Brain microvascular endothelial cell (primary cell): ENCODE data around the gene POLG.

Experiments used
- DNase-seq: peaks from one replicate; pipeline ENCODE4 v3.0.0-alpha.2; 2020
- H3K27ac ChIP-seq: fragments of 250-450 bp; sonication (Bioruptor Pico); 2 replicates; pipeline ENCODE4 v1.5.1; 2020; ENCODE audit warnings: mild to moderate bottlenecking, moderate library complexity
- H3K27me3 ChIP-seq: fragments of 250-450 bp; sonication (Bioruptor Pico); replicated peaks from 2 replicates; pipeline ENCODE4 v1.5.1; 2020; ENCODE audit warnings: mild to moderate bottlenecking
- H3K36me3 ChIP-seq: fragments of 250-450 bp; sonication (Bioruptor Pico); replicated peaks from 2 replicates; pipeline ENCODE4 v1.5.1; 2020; ENCODE audit warnings: mild to moderate bottlenecking
- H3K4me3 ChIP-seq: 2 replicates; pipeline ENCODE4 v1.5.1; 2011; ENCODE audit warnings: low read depth, mild to moderate bottlenecking, control low read depth, low read length, moderate library complexity
- CTCF ChIP-seq: IDR thresholded peaks from 2 replicates; pipeline ENCODE4 v1.5.1; 2011; ENCODE audit warnings: low read depth, mild to moderate bottlenecking, moderate library complexity, low read length, control low read depth, inconsistent platforms; ENCODE audit errors: missing control alignments
- in situ Hi-C: cut with HindIII; loops from 2 replicates; pipeline ENCODE4 v1.10.0; 2017; ENCODE audit warnings: low sequenced_read_pairs, low pct_ligation_motif_present

The POLG gene

GRCh38 chr15:89326316-89326715 lies 8.3 kb downstream of the POLG start:
- peak; percentile 4 for TF ChIP-seq CTCF
- no peak for DNase-seq
- no peaks in the 10 kb centered on the region for H3K27me3 ChIP-seq
- no peak overlapping the region for H3K4me3 ChIP-seq
- H3K27ac ChIP-seq = no peak overlapping the region
- in situ Hi-C loops = no loop called here
- H3K36me3 ChIP-seq = peaks cover 96% of the 10 kb centered on the region

GRCh38 chr15:89325039-89325803 lies 9.4 kb downstream of the POLG start:
- no peak for TF ChIP-seq CTCF

GRCh38 chr15:89323825-89324224 lies 10.8 kb downstream of the POLG start:
- Histone ChIP-seq H3K27me3 (no peaks in the 10 kb centered on the region), H3K4me3 (no peak overlapping the region), H3K27ac (no peak overlapping the region), H3K36me3 (peaks cover 96% of the 10 kb centered on the region)
- no peak for DNase-seq
- in situ Hi-C loops = no loop called here
- no peak for TF ChIP-seq CTCF

More at GRCh38 chr15:89325039-89325803, 9.4 kb downstream of the POLG start:
- Histone ChIP-seq H3K4me3 (no peak overlapping the region), H3K27me3 (no peaks in the 10 kb centered on the region), H3K36me3 (peaks cover 96% of the 10 kb centered on the region), H3K27ac (no peak overlapping the region)
- DNase-seq = no peak
- in situ Hi-C loops = no loop called here

- no peak overlapping the region for H3K27ac ChIP-seq
- H3K27me3 ChIP-seq = no peaks in the 10 kb centered on the region
- peaks cover 95% of the 10 kb centered on the region for H3K36me3 ChIP-seq
- TF ChIP-seq CTCF = no peak
- DNase-seq = no peak
- H3K4me3 ChIP-seq = no peak overlapping the region
- in situ Hi-C loops = no loop called here
These were observed 11.8 kb downstream of the POLG start for GRCh38 chr15:89322822-89323221.

- TF ChIP-seq CTCF = no peak
- DNase-seq = no peak
- Histone ChIP-seq H3K27ac (no peak overlapping the region), H3K27me3 (no peaks in the 10 kb centered on the region), H3K4me3 (no peak overlapping the region), H3K36me3 (peaks cover 94% of the 10 kb centered on the region)
- in situ Hi-C loops = no loop called here
These were observed 12.9 kb downstream of the POLG start for GRCh38 chr15:89321521-89322410.
